Thoracic aorta (tissue), 2 donors: ENCODE results near the gene AOAH. TPM values are rescaled to one million over a fixed set of nuclear protein-coding genes. Genes with fewer than 3 reads are reported as not detected.
"Not testable (repeated sequence)": the region's sequence is repeated elsewhere in the genome, so short reads cannot be mapped to it uniquely, and the experiment has no call there.

Source experiments
- ATAC-seq: fragments of 150-250 bp; one replicate; pipeline ENCODE4 v1.8.0; 2017; ENCODE audit warnings: low read depth; ENCODE audit not compliant: insufficient number of reproducible peaks, low FRiP score
- DNase-seq: peaks from one replicate; pipeline ENCODE4 v3.0.0-alpha.2; 2020; ENCODE audit warnings: low spot score
- H3K27ac ChIP-seq, 2 donors: fragments of 200-600 bp; sonication (generic); 1 replicate in 1 of 2; 2 replicates in 1 of 2; pipeline ENCODE4 v1.5.1; 2016; ENCODE audit warnings: mild to moderate bottlenecking in 2 of 2, moderate library complexity in 2 of 2
- H3K27me3 ChIP-seq: fragments of 200-600 bp; sonication (generic); replicated peaks from 2 replicates; pipeline ENCODE4 v1.6.0; 2016; ENCODE audit warnings: mild to moderate bottlenecking; ENCODE audit not compliant: insufficient read depth
- H3K36me3 ChIP-seq: fragments of 200-600 bp; sonication (generic); one replicate; pipeline ENCODE4 v1.5.1; 2016
- H3K4me1 ChIP-seq, 2 donors: fragments of 200-600 bp; sonication (generic); 1 replicate in 1 of 2; 2 replicates in 1 of 2; pipeline versions ENCODE4 v1.5.1 to v1.6.0; 2016; ENCODE audit warnings: low read depth in 2 of 2, mild to moderate bottlenecking in 1 of 2; ENCODE audit not compliant: control insufficient read depth in 1 of 2
- H3K4me3 ChIP-seq: fragments of 200-600 bp; sonication (generic); 2 replicates; pipeline ENCODE4 v1.5.1; 2016; ENCODE audit warnings: mild to moderate bottlenecking
- H3K9me3 ChIP-seq: fragments of 200-600 bp; sonication (generic); 2 replicates; pipeline ENCODE4 v1.5.1; 2016
- total RNA-seq, 2 donors: library from RNA; depleted of rRNA; stranded (reverse); fragments of >200 nt; gene quantifications; one replicate each; pipeline versions ENCODE4 v1.1.0 to v1.2.3, GENCODE V29; 2016
- TF ChIP-seq, protein P1 (sequence below): fragments of 200-600 bp; sonication (generic); IDR thresholded peaks from one replicate; pipeline ENCODE4 v1.5.1; 2019; ENCODE audit warnings: antibody characterized with exemption

The AOAH gene
- total RNA-seq, 2 donors from 2014 or later = 20.2 to 22.6 TPM

DNA sequence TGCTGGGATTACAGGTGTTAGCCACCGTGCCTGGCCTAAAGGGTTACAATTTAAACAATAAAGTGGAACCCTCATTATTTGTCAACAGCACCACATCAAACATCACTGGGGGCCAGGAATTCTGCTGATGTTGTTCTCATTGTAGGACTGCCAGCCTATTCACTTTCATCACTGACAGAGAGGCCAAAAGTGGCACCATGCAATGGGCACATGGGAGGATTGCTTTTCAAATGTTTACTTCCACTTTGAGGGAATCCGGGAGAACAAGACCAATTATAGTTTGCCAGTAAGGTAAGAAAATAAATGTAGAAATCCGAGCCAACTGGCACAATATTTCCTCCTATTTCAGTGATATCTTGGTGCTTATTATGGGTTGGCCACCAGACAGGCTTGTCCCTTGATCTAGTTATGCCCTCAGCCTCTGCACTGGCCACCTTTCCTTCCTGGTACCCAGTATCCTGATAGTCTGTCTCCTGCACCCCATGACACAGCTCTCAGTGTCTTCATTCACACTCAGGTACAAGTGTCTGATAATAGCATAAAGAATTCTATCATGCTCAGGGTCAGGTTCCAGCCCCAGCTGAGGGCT is 252.1 kb downstream of the AOAH start:
- Histone ChIP-seq H3K27ac (no peak overlapping the region), H3K4me1 (peaks cover 7 to 27% of the 10 kb centered on the region in 2 donors), H3K4me3 (no peak overlapping the region), H3K27me3 (no peaks in the 10 kb centered on the region), H3K36me3 (no peaks in the 10 kb centered on the region), H3K9me3 (no peaks in the 10 kb centered on the region)
- TF ChIP-seq, protein P1, sequence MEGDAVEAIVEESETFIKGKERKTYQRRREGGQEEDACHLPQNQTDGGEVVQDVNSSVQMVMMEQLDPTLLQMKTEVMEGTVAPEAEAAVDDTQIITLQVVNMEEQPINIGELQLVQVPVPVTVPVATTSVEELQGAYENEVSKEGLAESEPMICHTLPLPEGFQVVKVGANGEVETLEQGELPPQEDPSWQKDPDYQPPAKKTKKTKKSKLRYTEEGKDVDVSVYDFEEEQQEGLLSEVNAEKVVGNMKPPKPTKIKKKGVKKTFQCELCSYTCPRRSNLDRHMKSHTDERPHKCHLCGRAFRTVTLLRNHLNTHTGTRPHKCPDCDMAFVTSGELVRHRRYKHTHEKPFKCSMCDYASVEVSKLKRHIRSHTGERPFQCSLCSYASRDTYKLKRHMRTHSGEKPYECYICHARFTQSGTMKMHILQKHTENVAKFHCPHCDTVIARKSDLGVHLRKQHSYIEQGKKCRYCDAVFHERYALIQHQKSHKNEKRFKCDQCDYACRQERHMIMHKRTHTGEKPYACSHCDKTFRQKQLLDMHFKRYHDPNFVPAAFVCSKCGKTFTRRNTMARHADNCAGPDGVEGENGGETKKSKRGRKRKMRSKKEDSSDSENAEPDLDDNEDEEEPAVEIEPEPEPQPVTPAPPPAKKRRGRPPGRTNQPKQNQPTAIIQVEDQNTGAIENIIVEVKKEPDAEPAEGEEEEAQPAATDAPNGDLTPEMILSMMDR = no peak
- ATAC-seq (no peak), DNase-seq (no peak)

DNA sequence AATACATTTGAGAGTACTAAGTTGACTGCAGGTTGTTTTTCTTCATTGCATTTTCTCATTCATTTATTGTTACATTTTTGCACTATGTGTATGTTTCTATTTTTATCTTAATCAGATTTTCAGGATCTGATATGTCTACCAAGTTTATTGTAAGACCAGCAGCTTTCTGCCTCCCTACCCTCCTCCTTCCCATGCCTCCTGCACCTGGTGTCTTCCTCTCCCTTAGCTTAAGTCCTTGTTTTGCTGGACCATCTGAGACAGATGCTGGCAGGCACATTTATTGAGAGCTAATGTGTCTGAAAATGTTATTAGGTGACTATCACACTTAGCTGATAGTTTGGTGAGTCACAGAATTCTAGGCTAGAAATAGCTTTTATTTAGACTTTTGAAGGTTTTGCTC is 255.1 kb downstream of the AOAH start:
- Histone ChIP-seq H3K4me3 (no peak overlapping the region), H3K27ac (peak overlapping the region in 1 of 2 donors; percentile 10), H3K27me3 (no peaks in the 10 kb centered on the region), H3K36me3 (no peaks in the 10 kb centered on the region), H3K4me1 (peaks cover 7 to 27% of the 10 kb centered on the region in 2 donors), H3K9me3 (no peaks in the 10 kb centered on the region)
- TF ChIP-seq, protein P1 = no peak
- no peak for ATAC-seq
- no peak for DNase-seq

- DNase-seq (no peak), ATAC-seq (no peak)
- Histone ChIP-seq H3K4me1 (peaks cover 7 to 27% of the 10 kb centered on the region in 2 donors), H3K27ac (no peak overlapping the region), H3K4me3 (no peak overlapping the region), H3K9me3 (no peaks in the 10 kb centered on the region), H3K36me3 (no peaks in the 10 kb centered on the region), H3K27me3 (no peaks in the 10 kb centered on the region)
- TF ChIP-seq, protein P1 = no peak
Measured at GRCh38 chr7:36468370-36469101, 255.8 kb downstream of the AOAH start.

DNA sequence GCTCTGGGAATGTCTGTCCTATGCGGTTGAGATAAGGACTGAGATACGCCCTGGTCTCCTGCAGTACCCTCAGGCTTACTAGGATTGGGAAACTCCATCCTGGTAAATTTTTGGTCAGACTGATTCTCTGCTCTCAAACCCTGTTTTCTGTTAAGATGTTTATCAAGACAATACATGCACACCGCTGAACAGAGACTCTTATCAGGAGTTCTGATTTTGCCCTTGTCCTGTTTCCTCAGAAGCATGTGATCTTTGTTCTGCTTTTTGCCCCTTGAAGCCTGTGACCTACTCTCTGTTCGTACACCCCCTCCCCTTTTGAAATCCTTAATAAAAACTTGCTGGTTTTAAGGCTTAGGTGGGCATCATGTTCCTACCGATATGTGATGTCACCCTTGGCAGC is 258.3 kb downstream of the AOAH start:
- H3K4me1 ChIP-seq = peaks cover 7 to 21% of the 10 kb centered on the region in 2 donors
- not testable (repeated sequence) for H3K9me3 ChIP-seq, H3K27me3 ChIP-seq, H3K36me3 ChIP-seq, DNase-seq, ATAC-seq, H3K4me3 ChIP-seq, H3K27ac ChIP-seq

DNA sequence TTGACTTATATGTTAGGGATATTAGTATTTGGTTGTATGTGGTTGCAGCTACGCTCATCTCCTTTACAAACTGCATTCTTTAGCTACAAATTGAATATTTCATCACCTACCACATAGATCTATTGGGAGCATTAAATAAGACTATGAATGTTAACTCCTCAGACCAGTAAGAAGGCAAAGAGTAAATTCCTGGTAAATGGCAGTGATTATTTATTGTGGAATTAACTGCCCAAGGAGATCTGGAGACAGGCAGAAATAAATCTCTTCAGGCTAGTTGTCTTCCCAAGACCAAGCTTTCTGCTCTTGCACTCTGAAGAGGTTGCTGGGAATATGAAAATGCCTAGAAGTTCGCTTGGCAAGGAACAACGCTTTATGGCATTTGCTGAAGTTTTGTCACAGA is 260.0 kb downstream of the AOAH start:
- Histone ChIP-seq H3K27ac (no peak overlapping the region), H3K4me3 (no peak overlapping the region), H3K36me3 (no peaks in the 10 kb centered on the region), H3K9me3 (no peaks in the 10 kb centered on the region), H3K27me3 (no peaks in the 10 kb centered on the region), H3K4me1 (peaks cover 6 to 8% of the 10 kb centered on the region in 2 donors)
- DNase-seq (no peak), ATAC-seq (no peak)
- TF ChIP-seq, protein P1 = no peak
